Esophagus squamous epithelium (tissue), 5 donors: Measurements from ENCODE around the gene KRTAP4-2. TPM values are rescaled to one million over a fixed set of nuclear protein-coding genes. Genes with fewer than 3 reads are reported as not detected.
"Not testable (repeated sequence)": the region's sequence is repeated elsewhere in the genome, so short reads cannot be mapped to it uniquely, and the experiment has no call there.

Experiments
- DNase-seq: peaks from one replicate; lab custom pipeline; 2025; lab: John Stamatoyannopoulos, UW
- H3K27ac ChIP-seq, 4 donors: fragments of 200-600 bp; sonication (generic); one replicate each; pipeline ENCODE4 v1.5.1; 2016 to 2019; ENCODE audit warnings: mild to moderate bottlenecking in 1 of 4
- H3K27me3 ChIP-seq, 4 donors: fragments of 200-600 bp; sonication (generic); 1 replicate in 3 of 4; 2 replicates in 1 of 4; pipeline versions ENCODE4 v1.5.1 to v1.6.0; 2017 to 2021; ENCODE audit warnings: antibody characterized with exemption in 1 of 4
- H3K36me3 ChIP-seq, 3 donors: fragments of 200-600 bp; sonication (generic); one replicate each; pipeline ENCODE4 v1.5.1; 2016 to 2019
- H3K4me1 ChIP-seq, 3 donors: fragments of 200-600 bp; sonication (generic); one replicate each; pipeline ENCODE4 v1.5.1; 2017 to 2019
- H3K4me3 ChIP-seq, 4 donors: fragments of 200-600 bp; sonication (generic); 1 replicate in 3 of 4; 2 replicates in 1 of 4; pipeline ENCODE4 v1.5.1; 2016 to 2019; ENCODE audit warnings: mild to moderate bottlenecking in 2 of 4, moderate library complexity in 1 of 4
- H3K9me3 ChIP-seq, 3 donors: fragments of 200-600 bp; sonication (generic); one replicate each; pipeline ENCODE4 v1.5.1; 2016 to 2019
- POLR2A ChIP-seq, 4 donors: fragments of 450-650 bp; IDR thresholded peaks; one replicate each; pipeline ENCODE4 v1.6.1; 2017; ENCODE audit warnings: antibody characterized with exemption in 4 of 4, mild to moderate bottlenecking in 4 of 4, moderate library complexity in 3 of 4
- WGBS, 2 donors: methylation state at CpG; one replicate each; pipeline ENCODE4 v1.1.5; 2018; 5-methylcytosine and 5-hydroxymethylcytosine counted together
- intact Hi-C: fragments of 100-400 bp; cut with DNase I; formaldehyde crosslinking; loops from one replicate; pipeline ENCODE4 v1.15.0; 2022
- total RNA-seq, 4 donors: library from RNA; depleted of rRNA; stranded (reverse); fragments of >200 nt; gene quantifications; one replicate each; pipeline ENCODE4 v1.1.0, GENCODE V29; 2016
- TF ChIP-seq, protein P1 (sequence below), 6 experiments: fragments of 450-650 bp in 4 of 6; fragments of 200-600 bp in 2 of 6; sonication (generic) in 2 of 6; IDR thresholded peaks; one replicate each; pipeline ENCODE4 v1.5.1; 2016 to 2019; ENCODE audit warnings: antibody characterized with exemption in 6 of 6, mild to moderate bottlenecking in 4 of 6, moderate library complexity in 4 of 6
- donor health status: DM: yes; HTN: yes; CAD: no.

Gene KRTAP4-2
- total RNA-seq, 4 donors from 2014 or later = not detected

DNA sequence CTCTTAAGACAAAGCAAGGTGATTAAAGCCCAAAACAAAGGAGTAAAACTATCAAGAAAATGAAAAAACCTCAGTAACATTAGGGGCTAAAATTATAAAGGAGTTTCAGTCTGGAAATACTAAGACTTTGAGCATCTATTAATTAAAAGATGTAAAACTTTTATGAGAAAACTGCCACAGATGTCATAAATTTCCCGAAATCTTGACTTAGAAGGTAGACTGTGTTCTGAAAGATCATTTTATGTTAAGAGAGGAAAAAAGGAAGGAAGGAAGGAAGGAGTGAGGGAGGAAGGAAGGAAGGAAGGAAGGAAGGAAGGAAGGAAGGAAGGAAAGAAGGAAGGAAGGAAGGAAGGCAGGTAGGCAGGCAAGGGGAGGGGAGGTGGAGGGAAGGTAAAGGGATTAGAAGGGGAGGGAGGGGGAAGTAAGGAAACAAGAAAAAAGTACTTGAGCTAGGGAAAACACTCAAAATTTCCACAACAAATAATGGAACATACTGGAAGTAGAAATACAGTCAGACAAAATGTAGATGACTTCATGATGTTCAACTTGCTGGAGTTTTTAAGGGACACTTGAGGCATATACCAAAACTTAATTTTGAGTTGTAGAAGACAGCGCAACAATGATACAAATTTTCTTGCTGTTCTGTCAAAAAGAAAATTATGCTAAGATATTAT, 30.4 kb downstream of the KRTAP4-2 start:
- no peak for DNase-seq
- no peak overlapping the region for H3K4me3 ChIP-seq
- H3K27ac ChIP-seq = no peak overlapping the region
- TF ChIP-seq, protein P1, sequence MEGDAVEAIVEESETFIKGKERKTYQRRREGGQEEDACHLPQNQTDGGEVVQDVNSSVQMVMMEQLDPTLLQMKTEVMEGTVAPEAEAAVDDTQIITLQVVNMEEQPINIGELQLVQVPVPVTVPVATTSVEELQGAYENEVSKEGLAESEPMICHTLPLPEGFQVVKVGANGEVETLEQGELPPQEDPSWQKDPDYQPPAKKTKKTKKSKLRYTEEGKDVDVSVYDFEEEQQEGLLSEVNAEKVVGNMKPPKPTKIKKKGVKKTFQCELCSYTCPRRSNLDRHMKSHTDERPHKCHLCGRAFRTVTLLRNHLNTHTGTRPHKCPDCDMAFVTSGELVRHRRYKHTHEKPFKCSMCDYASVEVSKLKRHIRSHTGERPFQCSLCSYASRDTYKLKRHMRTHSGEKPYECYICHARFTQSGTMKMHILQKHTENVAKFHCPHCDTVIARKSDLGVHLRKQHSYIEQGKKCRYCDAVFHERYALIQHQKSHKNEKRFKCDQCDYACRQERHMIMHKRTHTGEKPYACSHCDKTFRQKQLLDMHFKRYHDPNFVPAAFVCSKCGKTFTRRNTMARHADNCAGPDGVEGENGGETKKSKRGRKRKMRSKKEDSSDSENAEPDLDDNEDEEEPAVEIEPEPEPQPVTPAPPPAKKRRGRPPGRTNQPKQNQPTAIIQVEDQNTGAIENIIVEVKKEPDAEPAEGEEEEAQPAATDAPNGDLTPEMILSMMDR (IDR thresholded peaks at IDR 0.05) = no peak
- no peak for TF ChIP-seq POLR2A (IDR thresholded peaks at IDR 0.05)
- 88 to 93% methylated on average over 2 of the region's 2 CpGs for WGBS, 2 donors
- intact Hi-C loops = no loop called here
- no peaks in the 10 kb centered on the region for H3K4me1 ChIP-seq
- peaks cover 0 to 14% (median 14%) of the 10 kb centered on the region in 3 donors for H3K9me3 ChIP-seq
- H3K27me3 ChIP-seq = no peaks in the 10 kb centered on the region
- no peaks in the 10 kb centered on the region for H3K36me3 ChIP-seq

DNA sequence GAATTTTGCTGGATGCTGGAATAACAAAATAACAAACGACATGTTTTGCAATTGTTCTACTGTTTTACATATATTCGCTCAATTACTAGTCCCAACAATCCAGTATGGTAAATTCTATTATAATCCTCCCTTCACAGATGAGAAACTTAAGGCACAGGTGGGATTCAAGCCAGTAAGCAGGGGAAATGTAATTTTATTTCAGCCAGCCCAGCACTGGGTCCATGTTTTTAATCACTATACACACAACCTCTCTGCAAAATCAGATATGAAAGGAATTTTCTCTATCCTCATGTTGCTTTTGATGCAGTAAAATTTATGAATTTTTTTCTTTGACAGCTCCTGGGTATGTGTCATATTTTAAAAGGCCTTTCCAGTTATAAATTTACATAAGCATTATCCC, 32.8 kb downstream of the KRTAP4-2 start:
- Histone ChIP-seq H3K27ac (no peak overlapping the region), H3K4me1 (no peaks in the 10 kb centered on the region), H3K27me3 (peaks cover 0 to 1% (median 0%) of the 10 kb centered on the region in 4 donors), H3K9me3 (peaks cover 0 to 21% (median 17%) of the 10 kb centered on the region in 3 donors), H3K4me3 (no peak overlapping the region), H3K36me3 (no peaks in the 10 kb centered on the region)
- intact Hi-C loops = no loop called here
- TF ChIP-seq POLR2A (IDR thresholded peaks at IDR 0.05) = no peak
- TF ChIP-seq, protein P1 (IDR thresholded peaks at IDR 0.05) = no peak
- no peak for DNase-seq
- 83 to 91% methylated on average over 2 of the region's 2 CpGs for WGBS, 2 donors

DNA sequence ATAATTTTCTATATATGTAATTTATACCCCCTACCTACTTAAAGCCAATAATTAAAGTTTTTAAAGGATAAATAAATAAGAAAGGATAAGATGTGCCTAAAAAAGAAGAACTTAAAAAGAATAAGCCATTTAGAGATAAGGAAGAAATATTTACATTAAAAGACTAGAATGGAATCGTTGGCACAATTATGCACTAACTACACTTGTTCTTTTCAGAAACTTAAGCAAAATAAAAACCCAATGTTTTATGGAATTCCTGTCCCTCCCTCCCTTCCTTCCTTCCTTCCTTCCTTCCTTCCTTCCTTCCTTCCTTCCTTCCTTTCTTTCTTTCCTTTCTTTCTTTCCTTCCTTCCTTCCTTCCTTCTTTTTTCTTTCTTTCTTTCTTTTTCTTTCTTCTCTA, 33.2 kb downstream of the KRTAP4-2 start:
- no peak overlapping the region for H3K27ac ChIP-seq
- no peaks in the 10 kb centered on the region for H3K36me3 ChIP-seq
- H3K4me3 ChIP-seq = no peak overlapping the region
- TF ChIP-seq POLR2A (IDR thresholded peaks at IDR 0.05) = no peak
- TF ChIP-seq, protein P1 (IDR thresholded peaks at IDR 0.05) = no peak
- H3K4me1 ChIP-seq = no peaks in the 10 kb centered on the region
- intact Hi-C loops = no loop called here
- H3K27me3 ChIP-seq = peaks cover 0 to 6% (median 0%) of the 10 kb centered on the region in 4 donors
- 82 to 84% methylated on average over 1 of the region's 1 CpG for WGBS, 2 donors
- no peak for DNase-seq
- H3K9me3 ChIP-seq = peaks cover 0 to 25% (median 18%) of the 10 kb centered on the region in 3 donors

DNA sequence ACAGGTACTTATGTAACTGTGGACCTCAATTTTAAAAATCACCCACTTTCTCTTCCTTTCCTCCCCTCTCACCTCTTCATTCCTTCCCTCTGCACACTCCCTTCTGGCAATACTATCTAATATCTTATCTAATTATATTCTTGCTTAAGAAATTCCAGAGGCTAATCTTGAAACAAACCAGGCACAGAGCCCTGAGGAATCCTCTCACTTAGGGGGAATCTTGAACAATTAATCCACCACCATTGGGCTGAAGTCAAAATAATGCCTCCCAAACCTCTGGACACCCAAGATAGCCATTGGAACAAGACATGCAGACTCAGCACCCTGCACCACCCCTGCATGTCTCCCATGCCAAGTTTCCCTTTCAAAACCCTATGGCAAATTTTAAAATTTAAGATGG, 36.7 kb downstream of the KRTAP4-2 start:
- H3K27ac ChIP-seq = no peak overlapping the region
- H3K9me3 ChIP-seq = peaks cover 0 to 27% (median 18%) of the 10 kb centered on the region in 3 donors
- no peak for DNase-seq
- TF ChIP-seq POLR2A (IDR thresholded peaks at IDR 0.05) = no peak
- TF ChIP-seq, protein P1 (IDR thresholded peaks at IDR 0.05) = no peak
- H3K36me3 ChIP-seq = no peaks in the 10 kb centered on the region
- H3K4me1 ChIP-seq = no peaks in the 10 kb centered on the region
- peaks cover 0 to 9% (median 0%) of the 10 kb centered on the region in 4 donors for H3K27me3 ChIP-seq
- intact Hi-C loops = no loop called here
- no peak overlapping the region for H3K4me3 ChIP-seq

DNA sequence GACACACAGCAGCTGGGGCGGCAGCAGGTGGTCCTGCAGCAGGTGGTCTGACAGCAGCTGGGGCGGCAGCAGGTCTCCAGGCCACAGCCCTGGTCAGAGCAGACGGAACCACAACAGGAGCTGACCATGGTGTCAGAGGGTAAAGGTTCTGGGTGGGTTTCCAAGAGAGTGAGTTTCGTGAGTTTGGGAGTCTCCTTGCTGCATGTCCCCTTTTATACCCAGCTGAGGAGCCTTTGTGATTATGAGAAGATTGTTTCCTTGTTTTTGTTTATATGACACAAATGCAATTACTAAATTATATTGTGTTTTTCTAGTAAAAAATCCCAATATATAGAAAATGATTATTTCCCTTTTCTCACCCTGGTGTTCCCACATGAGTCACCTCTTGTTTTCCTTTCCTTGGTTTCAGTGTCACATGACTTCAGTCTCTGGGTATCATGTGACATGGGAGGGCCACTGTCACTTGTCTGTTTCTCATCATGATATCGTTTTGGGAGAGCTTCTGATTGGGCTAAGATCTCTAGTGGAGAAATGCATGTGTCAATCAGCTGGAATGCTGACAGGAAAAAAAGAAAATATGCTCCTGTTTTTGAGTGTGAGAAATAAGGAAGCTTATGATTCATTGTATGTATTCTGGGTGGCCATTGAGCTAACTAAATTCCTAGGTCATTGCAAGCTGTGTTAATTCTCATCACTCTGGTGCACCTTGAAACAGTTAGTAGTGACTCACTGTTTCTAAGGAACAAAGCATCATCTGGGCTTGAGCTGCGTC, 37.5 kb downstream of the KRTAP4-2 start, which contains the start of gene KRTAP4-6:
TSS of gene KRTAP4-6 (minus strand) at position 185 of the 772 bp plus-strand sequence. CDS start at position 128, 57 bp downstream.
- Histone ChIP-seq H3K9me3 (peaks cover 0 to 27% (median 18%) of the 10 kb centered on the region in 3 donors), H3K36me3 (no peaks in the 10 kb centered on the region), H3K4me3 (no peak within 1 kb of the TSS), H3K27ac (no peak within 1 kb of the TSS), H3K27me3 (peaks cover 0 to 9% (median 0%) of the 10 kb centered on the region in 4 donors), H3K4me1 (no peaks in the 10 kb centered on the region)
- no peak for DNase-seq
- intact Hi-C loops = no loop called here
- TF ChIP-seq, protein P1 (IDR thresholded peaks at IDR 0.05) = no peak
- no peak for TF ChIP-seq POLR2A (IDR thresholded peaks at IDR 0.05)
- 70 to 75% methylated on average over 6 of the region's 6 CpGs for WGBS, 2 donors

DNA sequence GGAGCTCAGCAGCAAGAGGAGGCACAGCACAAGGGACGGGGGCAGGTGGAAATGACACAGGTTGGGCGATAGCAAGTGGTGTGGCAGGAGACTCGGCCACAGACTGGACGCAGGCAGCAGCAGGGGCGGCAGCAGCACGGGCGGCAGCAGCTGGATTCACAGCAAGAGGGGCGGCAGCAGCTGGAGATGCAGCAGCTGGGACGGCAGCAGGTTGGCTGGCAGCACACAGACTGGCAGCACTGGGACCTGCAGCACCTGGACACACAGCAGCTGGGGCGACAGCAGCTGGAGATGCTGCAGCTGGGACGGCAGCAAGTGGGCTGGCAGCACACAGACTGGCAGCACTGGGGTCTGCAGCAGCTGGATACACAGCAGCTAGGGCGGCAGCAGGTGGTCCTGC, 38.2 kb downstream of the KRTAP4-2 start:
- H3K27ac ChIP-seq, intact Hi-C loops, H3K4me1 ChIP-seq, H3K4me3 ChIP-seq, DNase-seq, H3K36me3 ChIP-seq, H3K27me3 ChIP-seq: not testable (repeated sequence)
- WGBS, 2 donors = 86 to 92% methylated on average over 2 to 8 of the region's 12 CpGs
- H3K9me3 ChIP-seq = peaks cover 0 to 27% (median 18%) of the 10 kb centered on the region in 3 donors
